ES-I3 (cell line): ENCODE measurements around the gene WWP2.

Experiments
- H3K36me3 ChIP-seq: 2 replicates; pipeline ENCODE4 v1.6.1; 2013; ENCODE audit warnings: mild to moderate bottlenecking, low read length, control low read depth, moderate library complexity; ENCODE audit not compliant: insufficient read depth
- H3K4me1 ChIP-seq: 2 replicates; pipeline ENCODE4 v1.6.1; 2013; ENCODE audit warnings: mild to moderate bottlenecking, control low read depth, low read length; ENCODE audit not compliant: insufficient read depth
- H3K9ac ChIP-seq: 2 replicates; pipeline ENCODE4 v1.6.1; 2013; ENCODE audit warnings: low read depth, mild to moderate bottlenecking, low read length, moderate library complexity
- H3K9me3 ChIP-seq: 2 replicates; pipeline ENCODE4 v1.6.1; 2013; ENCODE audit warnings: mild to moderate bottlenecking, low read length, moderate library complexity; ENCODE audit not compliant: control insufficient read depth, insufficient read depth

Gene WWP2

GRCh38 chr16:69927056-69927757, 165.1 kb downstream of the WWP2 start:
- Histone ChIP-seq H3K9me3 (no peaks in the 10 kb centered on the region), H3K9ac (no peak overlapping the region), H3K36me3 (no peaks in the 10 kb centered on the region; the same call in 1 of the 2 replicates), H3K4me1 (peaks cover 28% of the 10 kb centered on the region)

- Histone ChIP-seq H3K4me1 (peaks cover 22% of the 10 kb centered on the region), H3K36me3 (no peaks in the 10 kb centered on the region; the same call in 1 of the 2 replicates), H3K9ac (no peak overlapping the region), H3K9me3 (no peaks in the 10 kb centered on the region)
These were observed 166.8 kb downstream of the WWP2 start for GRCh38 chr16:69928856-69929400.

GRCh38 chr16:69929480-69929879, 167.3 kb downstream of the WWP2 start:
- H3K36me3 ChIP-seq: no peaks in the 10 kb centered on the region; the same call in 1 of the 2 replicates
- peaks cover 17% of the 10 kb centered on the region for H3K4me1 ChIP-seq
- no peak overlapping the region for H3K9ac ChIP-seq
- H3K9me3 ChIP-seq: no peaks in the 10 kb centered on the region

- H3K9me3 ChIP-seq: no peaks in the 10 kb centered on the region
- no peak overlapping the region for H3K9ac ChIP-seq
- peaks cover 12% of the 10 kb centered on the region for H3K4me1 ChIP-seq
- H3K36me3 ChIP-seq: no peaks in the 10 kb centered on the region; the same call in 1 of the 2 replicates
These were observed 168.1 kb downstream of the WWP2 start for GRCh38 chr16:69930117-69930776.

DNA sequence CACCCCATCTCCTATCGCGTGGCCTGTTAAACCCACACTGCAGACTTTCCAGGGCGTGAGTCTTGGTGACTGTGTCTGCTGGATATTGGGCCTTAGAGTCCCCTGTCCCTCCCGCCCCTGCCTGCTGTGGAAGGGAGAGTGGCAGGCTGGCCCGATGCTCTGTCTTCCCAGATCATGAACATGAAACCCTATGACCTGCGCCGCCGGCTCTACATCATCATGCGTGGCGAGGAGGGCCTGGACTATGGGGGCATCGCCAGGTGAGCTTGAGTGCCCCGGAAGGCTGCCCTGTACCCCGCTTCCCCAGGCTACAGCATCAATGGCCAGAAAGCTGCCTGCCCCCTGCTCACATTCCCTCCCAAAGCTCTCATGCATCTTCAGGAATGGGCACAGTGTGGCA, 169.5 kb downstream of the WWP2 start:
- Histone ChIP-seq H3K4me1 (peaks cover 8% of the 10 kb centered on the region; the same call in 1 of the 2 replicates), H3K36me3 (no peaks in the 10 kb centered on the region; the same call in 1 of the 2 replicates), H3K9me3 (no peaks in the 10 kb centered on the region), H3K9ac (no peak overlapping the region)

DNA sequence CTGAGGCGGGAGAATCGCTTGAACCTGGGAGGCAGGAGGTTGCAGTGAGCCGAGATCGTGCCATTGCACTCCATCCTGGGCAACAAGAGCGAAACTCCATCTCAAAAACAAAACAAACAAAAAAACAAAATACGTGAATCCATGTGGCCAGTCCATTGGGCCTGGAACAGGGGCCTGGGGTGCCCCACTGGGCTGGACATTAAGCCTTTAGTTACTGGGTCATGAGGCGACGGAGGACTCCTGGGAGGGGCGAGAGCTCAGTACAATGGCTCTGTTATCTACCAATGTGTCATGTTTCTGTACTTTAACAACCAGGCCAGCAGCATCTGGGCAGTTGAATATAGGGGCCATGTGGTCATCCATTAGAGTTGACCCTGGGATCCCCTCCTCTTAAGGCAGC, 170.1 kb downstream of the WWP2 start:
- Histone ChIP-seq H3K4me1 (peaks cover 8% of the 10 kb centered on the region; the same call in 1 of the 2 replicates), H3K36me3 (no peaks in the 10 kb centered on the region; the same call in 1 of the 2 replicates), H3K9me3 (no peaks in the 10 kb centered on the region), H3K9ac (no peak overlapping the region)

DNA sequence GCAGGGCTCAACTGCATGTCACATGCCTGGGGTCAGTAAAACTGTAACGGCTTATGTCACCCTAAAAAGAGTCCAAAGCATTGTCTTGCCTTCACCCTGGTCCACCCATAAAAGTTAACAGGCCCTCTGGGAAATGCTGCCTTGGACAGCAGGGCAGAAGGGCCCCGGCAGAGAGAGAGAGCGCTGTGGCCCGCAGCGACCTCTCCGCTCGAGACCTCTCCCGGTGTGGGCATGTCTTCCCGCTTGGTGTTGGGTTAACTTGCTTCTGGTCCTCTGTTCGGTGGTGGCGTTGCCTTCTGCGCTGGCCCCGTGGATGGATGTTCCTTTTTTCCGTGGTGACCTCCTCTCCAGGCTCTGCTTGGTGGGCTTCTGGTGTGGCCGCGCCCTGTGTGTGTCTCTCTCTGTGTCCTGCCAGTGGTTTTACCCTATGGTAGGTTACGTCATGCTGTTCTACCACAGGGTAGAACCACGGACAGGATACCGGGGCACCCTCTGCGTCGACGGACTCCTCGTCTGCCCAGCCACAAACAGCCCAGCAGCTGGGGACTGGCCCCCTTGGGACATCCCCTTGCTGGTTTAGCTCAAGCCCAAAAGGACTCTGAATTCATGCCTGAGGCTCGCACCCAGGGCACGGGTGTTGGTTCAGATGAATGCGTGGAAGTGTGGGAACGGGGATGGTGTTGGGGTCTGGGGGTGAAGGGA, 170.7 kb downstream of the WWP2 start:
- Histone ChIP-seq H3K9ac (no peak overlapping the region), H3K9me3 (no peaks in the 10 kb centered on the region), H3K36me3 (no peaks in the 10 kb centered on the region; the same call in 1 of the 2 replicates), H3K4me1 (peaks cover 2% of the 10 kb centered on the region; the same call in 1 of the 2 replicates)

GRCh38 chr16:69934044-69934443, 171.9 kb downstream of the WWP2 start:
- no peaks in the 10 kb centered on the region for H3K4me1 ChIP-seq
- no peaks in the 10 kb centered on the region for H3K9me3 ChIP-seq
- no peaks in the 10 kb centered on the region; the same call in 1 of the 2 replicates for H3K36me3 ChIP-seq
- no peak overlapping the region for H3K9ac ChIP-seq

GRCh38 chr16:69934751-69935150, 172.6 kb downstream of the WWP2 start:
- Histone ChIP-seq H3K9ac (no peak overlapping the region), H3K36me3 (no peaks in the 10 kb centered on the region; the same call in 1 of the 2 replicates)

GRCh38 chr16:69935278-69935711, 173.2 kb downstream of the WWP2 start:
- H3K36me3 ChIP-seq: no peaks in the 10 kb centered on the region; the same call in 1 of the 2 replicates

More at GRCh38 chr16:69934751-69935150, 172.6 kb downstream of the WWP2 start:
- H3K4me1 ChIP-seq: no peaks in the 10 kb centered on the region
- no peaks in the 10 kb centered on the region for H3K9me3 ChIP-seq

GRCh38 chr16:69935740-69936139, 173.6 kb downstream of the WWP2 start:
- no peaks in the 10 kb centered on the region; the same call in 1 of the 2 replicates for H3K36me3 ChIP-seq
- no peak overlapping the region for H3K9ac ChIP-seq
- H3K9me3 ChIP-seq: no peaks in the 10 kb centered on the region
- H3K4me1 ChIP-seq: no peaks in the 10 kb centered on the region

More at GRCh38 chr16:69935278-69935711, 173.2 kb downstream of the WWP2 start:
- no peaks in the 10 kb centered on the region for H3K9me3 ChIP-seq
- no peaks in the 10 kb centered on the region for H3K4me1 ChIP-seq
- H3K9ac ChIP-seq: no peak overlapping the region

GRCh38 chr16:69936252-69936651, 174.1 kb downstream of the WWP2 start:
- no peak overlapping the region for H3K9ac ChIP-seq
- peaks cover 2% of the 10 kb centered on the region; the same call in 1 of the 2 replicates for H3K36me3 ChIP-seq
- no peaks in the 10 kb centered on the region for H3K4me1 ChIP-seq
- no peaks in the 10 kb centered on the region for H3K9me3 ChIP-seq

DNA sequence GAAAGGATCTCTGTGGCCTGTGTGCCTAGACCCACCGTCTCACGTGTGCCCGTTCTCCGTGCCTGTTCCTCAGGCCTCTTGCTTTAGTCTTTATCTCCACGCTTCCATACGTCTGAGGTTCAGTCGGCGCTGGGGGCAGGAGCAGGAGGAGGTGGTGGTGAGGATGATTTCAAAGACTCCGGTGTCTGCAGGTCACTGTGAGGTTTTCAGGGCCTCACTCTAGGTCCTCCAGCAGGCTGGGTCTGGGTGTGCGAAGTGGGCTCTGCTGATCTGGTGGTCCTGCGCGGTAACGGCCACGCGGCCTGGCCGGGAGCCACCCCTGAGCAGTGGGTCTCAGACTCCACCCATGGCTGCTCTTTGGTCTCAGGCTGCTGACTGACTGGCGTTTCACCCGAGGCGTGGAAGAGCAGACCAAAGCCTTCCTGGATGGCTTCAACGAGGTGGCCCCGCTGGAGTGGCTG, 174.6 kb downstream of the WWP2 start:
- H3K9ac ChIP-seq: no peak overlapping the region

DNA sequence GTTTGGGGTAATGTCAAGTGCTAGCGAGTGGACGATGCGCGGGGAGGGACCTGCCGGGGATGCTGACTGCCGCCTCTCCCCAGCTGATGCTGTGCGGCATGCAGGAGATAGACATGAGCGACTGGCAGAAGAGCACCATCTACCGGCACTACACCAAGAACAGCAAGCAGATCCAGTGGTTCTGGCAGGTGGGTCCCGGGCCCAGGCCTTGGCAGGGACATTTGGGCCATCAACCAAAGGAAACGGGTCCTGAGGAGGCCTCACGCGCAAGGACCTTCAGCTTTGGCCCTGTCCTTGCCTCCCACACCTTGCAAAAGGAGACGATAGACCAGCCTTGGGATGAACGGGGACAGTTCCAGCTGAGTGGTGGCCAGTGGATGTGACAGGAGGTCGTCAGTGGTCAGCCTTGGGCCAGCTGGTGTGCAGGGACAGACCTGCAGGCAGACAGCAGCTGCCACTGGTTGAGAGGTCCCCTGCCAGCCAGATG, 175.4 kb downstream of the WWP2 start:
- Histone ChIP-seq H3K4me1 (no peaks in the 10 kb centered on the region), H3K36me3 (0 out of 2 replicates have a peak, but pooled peaks cover 4% of the 10 kb centered on the region)

More for the DNA sequence above, 174.6 kb downstream of the WWP2 start:
- Histone ChIP-seq H3K4me1 (no peaks in the 10 kb centered on the region), H3K9me3 (no peaks in the 10 kb centered on the region), H3K36me3 (0 out of 2 replicates have a peak, but pooled peaks cover 4% of the 10 kb centered on the region)

More for the DNA sequence above, 175.4 kb downstream of the WWP2 start:
- H3K9ac ChIP-seq: no peak overlapping the region
- no peaks in the 10 kb centered on the region for H3K9me3 ChIP-seq
